GM18519 (cell line): ENCODE data around the gene WT1.

Experiments used
- ATAC-seq: cut with Tn5 transposase; IDR thresholded peaks from one replicate; pipeline ENCODE4 v1.9.1; 2021; ENCODE audit warnings: mild to moderate bottlenecking, moderate library complexity; ENCODE audit not compliant: unreplicated experiment, low FRiP score

WT1 gene

DNA sequence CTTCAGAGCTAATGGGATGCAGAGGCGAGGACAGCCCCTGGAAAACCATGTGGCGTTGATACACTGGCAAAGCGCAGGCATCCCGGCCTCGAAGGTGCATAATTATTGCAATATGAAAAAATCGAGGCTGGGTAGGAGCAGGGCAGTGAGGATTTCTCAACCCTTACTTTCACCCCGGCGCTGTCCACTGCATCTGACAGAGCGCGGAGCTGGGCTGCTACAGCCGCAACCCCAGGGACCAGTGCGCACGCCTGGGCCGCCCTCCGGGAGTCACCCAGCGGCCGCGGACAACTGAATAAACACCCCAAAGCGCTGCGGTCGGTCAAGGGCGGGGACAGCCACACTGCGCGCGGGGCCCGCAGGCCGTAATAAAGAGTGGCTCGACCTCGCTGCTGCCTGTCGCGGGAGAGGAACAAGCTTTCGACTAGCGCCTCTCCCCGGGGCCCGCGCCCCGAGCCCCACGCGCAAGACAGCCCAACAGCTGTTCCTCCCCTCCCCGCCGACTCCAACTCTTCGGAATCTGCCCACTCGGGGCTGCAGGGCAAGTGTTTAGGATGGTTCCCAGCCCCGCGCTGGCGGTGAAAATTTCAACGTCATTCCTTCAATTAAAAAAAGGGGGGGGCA lies 3.6 kb upstream of the WT1 start:
- ATAC-seq: no peak

DNA sequence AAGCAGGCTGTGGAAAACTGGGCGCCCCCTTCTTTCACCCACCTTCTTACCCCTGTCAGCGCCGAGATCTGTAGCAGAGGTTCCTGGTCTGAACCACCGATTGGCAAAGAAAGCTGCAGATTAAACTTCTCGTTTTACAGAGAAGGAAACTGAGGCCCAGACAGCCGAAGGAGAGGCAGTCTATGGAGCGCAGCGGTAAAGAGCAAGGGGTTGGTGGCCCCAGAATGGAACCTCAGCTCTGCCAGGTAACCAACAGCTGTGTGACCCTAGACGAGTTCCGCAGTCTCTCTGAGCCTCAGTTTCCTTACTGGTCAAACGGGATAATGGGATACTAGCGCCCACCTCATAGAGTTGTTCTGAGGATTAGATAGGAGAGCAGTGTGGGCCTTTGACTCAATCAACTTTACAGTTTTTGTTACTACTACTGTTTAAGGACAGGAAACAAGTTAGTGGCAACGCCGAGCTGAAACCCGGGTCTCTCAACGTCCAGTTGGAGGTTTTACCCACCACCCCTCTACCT lies 3.1 kb upstream of the WT1 start:
- ATAC-seq: no peak

DNA sequence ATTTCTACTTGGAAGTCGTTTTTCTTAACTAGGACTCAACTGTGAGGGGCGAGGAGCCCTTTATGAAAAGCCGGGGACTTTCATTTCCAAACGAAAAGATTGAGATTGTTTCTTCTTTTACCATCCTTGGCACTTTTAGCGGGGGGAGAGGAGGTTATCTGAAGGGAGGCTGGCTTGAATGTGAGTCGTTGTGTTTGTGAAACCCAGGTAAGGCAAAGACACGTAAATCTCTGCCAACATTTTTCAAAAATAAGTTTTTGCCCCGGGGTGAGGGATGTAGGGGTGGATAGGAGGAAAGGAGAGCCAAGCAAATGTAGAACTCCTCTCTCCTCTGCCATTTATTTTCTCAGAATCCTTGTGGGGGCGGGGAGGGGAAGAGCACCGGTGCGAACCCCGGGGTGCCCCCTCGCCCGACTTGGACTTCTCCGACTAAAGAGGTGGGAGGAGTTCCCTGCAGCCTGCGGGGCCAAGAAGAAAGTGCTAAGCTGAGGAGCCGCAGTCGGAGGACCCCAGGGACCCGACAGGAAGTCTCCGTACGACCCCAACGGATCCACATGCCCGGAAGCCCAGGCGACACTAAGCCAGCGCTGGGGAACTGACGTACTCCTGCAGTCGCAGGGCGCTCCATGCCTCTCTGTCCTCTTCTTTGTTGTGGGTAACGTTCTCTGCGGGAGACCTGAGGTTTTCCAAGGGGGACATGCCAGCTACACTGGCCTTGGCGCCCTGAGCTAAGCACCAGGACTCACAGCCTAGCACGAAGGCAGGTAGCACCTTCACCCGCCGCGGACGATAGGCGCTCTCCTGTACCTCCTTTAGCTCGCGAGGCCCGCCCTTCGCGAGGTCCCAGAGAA lies 2.4 kb upstream of the WT1 start:
- ATAC-seq: no peak

DNA sequence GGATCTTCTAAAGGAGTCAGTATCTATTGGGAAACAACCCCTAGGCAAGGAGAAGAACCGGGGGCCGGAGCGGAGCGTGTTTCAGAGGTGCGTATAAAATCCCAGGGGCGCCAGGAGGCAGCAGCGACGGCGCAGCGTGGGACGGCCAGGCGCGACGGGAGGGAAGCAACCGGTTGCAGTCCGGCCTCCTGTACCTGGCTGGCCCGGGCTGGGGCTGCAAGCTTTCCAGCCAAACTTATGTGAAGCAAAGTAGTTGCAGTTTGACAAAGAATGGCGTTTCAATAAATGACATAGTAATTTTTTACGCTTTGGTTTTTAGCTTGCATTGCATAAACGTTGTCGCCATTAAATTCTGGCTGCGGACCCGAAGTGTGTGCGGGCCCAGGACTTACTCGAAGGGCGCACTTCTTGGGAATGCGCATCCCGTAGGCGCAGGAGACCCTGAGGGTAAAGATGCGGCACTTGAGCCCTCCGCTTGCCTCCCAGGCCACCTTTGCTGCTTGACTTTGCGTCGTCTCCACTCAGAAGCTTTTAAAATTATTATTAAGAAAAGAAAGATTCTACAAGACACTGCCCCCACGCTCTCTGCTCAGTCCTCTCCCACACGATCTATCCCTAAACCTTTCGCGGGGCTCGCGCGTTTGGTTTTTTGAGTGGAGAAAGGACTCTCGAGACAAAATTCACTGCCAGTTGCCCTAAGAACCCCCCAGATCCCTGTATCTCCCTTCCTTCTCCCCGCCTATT lies 1.6 kb upstream of the WT1 start:
- no peak for ATAC-seq

DNA sequence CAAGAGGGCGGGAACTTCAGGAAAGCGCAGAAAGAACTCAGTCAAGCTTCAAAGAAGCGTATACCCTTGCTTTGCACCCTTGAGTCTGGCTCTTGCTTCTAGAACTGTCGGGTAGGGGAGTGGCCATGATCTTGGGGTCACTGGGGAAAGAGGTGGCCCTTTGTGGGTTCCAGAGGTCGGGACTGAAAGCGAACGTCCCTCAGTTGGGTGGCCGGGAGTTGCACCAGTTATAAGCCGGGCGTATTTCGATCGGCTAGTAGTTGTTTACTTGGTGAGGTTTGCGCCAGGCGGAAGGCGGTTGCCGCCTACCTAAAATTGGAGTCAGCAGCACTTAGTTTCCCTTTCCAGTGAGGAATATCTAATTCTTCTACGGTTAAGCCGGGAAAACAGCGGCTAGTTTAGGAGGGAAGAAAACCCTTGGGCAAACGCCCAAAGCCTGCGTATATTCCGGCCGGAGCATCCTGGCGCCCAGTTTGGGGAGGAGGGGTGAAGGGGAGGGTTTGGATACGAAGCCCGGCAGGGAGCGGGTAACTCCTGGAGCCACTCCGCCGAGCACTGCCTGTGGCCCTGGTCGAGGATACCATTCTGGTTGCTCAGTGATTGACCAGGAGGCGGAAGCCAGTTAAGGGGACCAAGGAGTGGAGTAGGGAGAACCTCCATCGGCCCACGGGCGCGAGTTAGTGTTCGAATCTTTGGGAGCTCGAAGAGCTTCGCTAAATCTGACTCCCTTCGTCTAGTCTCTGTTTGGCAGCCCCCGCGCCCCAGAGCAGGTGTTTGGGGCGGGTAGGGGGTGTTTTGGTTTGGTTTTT lies 807 bp upstream of the WT1 start:
- no peak for ATAC-seq

DNA sequence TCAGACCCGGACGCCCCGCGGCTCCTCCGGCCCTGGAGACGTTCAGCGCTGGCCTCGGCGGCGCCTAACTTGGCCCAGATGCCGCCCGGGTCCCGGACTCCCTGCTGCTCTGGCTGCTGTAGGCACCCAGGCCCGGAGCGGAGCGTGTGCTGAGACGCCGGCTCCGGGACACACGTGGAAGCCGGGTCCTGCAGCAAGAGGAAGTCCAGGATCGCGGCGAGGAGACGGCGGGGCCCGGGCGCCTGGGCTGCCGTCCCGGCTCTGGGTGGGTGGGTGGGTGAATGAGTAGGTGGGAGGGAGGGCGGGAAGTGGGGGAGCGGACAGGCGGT lies 223 bp downstream of the WT1 start:
- no peak for ATAC-seq

DNA sequence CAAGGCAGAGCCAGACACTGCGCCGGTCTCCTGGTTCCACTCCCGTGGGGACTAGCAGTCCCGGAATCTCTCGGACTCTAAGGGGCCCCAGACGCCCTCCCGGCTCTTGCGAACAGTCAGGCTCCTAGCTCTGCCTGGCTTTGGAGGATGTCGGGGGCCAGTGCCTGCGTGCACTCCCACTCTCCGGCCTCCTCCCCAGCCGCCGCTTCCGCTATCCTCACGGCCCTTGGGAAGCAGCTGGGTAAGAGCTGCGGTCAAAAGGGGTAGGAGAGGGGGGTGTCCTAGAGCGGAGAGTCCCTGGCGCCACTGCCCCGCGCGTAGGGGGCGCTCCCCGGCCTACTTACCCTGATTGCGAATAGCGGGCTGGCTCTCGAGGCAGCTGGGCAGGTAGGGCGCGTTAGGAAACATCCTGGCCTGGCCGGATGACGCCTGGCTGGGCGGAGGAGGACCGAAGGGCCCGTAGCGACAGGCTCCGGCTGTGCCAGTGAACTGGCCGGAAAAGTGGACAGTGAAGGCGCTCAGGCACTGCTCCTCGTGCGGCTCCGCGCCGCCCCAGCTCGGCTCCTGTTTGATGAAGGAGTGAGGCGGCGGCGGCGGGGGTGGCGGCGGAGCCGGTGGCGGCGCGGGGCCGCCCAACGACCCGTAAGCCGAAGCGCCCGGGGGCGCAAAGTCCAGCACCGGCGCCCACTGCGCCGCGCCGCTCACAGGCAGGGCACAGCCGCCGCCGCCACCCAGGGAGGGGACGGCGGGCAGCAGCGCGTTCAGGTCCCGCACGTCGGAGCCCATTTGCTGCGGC lies 785 bp downstream of the WT1 start:
- ATAC-seq: no peak

DNA sequence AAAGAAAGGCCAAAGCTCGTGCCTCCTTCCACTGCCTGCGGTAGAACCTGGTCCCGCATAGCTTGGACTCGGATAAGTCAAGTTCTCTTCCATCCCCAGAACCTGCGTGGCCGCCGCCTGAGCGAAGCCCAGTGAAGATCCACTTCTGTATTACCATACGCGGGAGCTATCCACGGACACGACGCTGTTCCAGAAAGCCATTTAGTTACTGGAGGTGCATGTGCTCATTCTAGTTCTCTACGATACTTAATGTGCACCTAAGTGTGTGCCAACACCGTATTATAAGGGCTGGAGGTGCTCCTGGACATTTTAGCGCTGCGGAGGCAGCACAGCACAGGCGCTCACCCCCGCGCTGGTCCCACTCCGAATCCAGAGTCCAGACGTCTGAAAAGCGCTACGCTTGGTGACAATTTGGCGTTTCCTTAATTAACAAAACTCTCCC lies 1.4 kb downstream of the WT1 start:
- ATAC-seq: no peak

DNA sequence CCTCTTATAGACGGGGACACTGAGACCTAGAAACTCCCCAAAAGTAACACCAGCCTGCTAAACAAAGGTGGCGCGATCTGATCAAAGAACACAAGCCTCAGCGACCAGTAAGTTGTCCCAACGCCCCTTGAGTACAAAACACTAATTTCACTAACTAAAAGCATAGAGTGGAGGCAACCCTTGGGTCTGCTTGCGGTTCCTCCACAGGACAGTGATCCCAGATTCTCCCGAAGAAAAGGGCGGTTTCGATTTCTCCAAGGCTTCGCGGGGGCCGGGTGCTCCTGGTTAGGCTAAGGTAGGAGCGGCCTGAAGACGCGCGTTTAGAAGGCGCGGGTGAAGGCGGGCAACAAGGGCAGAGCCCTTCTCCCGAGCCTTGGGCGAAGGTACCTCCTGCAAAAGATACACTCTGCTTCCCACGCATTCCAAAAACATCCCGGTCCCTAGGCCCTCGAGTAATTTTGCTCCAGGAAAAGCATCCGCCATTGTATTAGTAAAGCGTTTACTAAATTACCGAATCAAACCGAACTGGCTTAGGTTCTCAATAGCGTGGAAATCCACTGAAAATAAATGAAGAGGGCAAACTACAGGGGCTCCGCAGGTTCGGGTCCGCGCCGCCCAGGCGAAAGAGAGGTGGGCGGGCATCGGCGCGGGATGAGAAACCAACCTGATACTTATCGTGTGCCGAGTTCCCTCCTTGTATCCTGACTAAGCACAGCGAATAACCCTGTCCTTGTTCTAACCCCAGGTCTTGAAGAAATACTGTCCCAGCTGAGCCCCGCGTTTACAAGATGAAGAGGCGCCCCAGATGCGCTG lies 2.0 kb downstream of the WT1 start:
- no peak for ATAC-seq

DNA sequence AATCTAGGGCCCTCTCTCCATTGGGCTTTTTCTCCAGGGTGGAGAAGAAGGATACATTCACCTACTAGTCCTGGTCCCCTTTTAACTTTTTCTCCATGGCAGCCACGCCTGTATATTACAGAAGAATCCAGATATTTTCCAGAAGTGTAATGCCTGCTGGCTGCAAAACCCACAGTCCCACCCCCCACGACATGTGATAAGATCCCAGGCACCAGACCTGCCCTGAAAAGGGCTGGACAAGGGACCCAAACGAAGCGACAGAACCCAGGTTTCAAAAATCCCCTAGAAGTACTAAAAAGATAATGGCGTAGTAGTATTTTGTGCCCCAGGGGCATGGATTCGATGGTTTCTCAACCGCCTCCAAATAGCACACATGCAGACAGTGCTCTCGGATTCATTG lies 2.8 kb downstream of the WT1 start:
- no peak for ATAC-seq

DNA sequence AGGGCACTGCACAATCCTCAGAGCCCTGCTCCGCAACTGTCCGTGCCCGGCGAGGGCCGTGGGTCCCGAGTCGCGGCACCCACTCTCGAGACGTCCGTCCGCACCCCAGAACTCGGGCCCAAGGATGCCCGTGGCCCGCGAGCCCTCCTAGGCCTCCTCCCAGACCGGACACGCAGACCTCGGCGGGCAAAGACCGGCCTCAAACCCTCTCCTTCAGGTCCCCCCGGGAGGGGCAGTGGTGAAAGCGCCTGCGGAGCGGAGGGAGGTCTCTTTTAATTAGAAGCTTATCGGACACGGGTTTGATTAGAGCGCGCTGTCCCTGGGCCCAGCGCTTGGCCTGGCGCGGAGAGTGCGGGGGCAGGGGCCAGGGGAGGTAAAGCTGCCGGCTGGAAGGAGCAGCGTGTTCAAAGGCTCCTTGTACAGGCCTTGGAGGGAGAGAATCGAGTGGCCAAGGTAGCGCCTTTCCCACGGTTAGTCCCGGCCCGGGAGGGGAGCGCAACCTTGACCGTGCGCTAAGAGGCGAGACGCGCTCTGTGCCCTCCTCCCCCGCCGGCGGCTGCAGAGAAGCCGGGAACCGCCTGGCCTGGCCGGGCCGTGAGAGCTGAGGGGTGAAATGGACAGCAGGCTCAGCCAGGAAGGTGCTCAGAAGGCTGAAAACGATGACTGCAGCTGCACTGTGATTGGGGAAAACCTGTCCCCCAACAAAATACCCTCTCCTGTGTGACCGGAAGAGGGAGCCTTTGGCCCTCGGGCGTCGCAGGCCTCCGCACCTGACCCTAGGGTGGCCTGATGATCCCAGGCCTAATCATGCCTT lies 4.6 kb downstream of the WT1 start:
- ATAC-seq: no peak

DNA sequence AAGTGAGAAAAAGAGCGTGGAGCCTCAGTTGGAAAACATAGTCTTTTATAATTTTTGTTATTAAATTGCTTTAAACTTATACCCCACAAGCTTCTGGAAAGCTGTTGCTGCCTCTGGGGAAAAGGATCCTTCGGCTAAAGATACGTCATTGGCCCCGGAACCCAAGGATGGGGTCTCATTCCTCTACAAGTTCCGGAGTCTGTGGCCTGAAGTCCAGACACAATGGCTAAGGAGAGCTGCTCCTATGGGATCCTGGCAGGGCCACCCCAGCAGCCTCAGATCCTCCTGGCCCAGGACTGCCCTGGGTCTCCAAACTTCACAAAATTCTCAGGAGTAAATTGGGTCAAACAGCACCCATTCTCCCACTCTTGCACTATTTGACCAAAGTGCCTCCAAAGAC lies 5.9 kb downstream of the WT1 start:
- ATAC-seq: no peak

DNA sequence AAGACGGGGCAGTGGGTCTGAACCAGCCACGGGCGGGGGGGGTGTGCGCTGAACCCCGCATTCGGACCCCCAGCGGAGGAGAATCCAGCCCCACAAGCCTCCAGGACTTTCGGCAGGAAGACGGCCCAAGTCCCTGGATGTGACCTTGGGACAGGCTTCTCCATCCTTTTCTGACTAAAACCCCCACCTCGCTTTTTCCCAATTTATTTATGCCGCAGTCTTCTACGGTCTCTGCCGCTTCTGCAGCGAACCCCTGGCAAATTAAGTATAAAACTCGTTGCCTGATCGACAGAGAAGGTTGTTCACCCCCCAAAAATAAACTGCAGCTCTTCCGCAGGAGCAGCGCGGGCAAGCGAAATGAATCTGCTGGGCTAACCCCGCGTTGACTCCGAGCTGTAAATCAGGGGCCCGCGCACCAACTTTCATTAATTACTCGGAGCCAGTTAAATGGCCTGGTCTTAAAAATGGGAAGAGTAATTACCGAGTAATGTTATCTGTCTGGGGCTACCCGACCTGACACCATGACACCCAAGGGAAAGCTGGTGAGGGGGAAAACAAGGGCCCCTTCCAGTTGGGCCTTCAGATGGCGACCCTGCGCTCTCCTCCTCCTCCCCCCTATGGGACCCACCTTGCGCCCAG lies 6.6 kb downstream of the WT1 start:
- no peak for ATAC-seq

DNA sequence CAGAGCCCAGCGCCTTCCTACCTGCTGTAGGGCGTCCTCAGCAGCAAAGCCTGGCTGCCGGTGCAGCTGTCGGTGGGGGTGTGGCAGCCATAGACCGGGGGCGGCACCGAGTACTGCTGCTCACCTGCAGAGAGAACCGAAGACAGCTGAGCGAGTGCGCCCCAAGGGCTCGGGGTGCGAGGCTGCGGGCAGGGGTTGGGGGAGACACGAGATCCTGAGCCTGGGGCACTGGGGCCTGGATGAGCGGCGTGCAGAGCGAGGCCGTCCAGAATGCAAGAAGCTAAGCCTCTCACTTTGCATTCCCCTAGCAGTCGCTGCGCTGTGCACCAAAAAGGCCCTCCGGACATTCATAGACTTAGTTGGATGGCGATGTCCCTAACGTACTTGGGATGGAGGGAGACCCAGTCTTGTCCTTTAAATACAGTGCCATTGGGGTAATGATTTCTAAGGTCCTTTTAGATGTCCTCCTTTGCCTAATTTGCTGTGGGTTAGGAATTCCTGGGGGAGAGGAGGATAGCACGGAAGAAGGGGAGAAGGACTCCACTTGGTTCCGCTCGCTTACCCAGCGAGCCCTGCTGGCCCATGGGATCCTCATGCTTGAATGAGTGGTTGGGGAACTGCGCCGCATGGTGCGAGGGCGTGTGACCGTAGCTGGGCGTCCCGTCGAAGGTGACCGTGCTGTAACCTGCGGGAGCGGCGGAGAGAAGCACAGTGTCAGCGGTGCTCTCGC lies 7.2 kb downstream of the WT1 start:
- ATAC-seq: no peak

DNA sequence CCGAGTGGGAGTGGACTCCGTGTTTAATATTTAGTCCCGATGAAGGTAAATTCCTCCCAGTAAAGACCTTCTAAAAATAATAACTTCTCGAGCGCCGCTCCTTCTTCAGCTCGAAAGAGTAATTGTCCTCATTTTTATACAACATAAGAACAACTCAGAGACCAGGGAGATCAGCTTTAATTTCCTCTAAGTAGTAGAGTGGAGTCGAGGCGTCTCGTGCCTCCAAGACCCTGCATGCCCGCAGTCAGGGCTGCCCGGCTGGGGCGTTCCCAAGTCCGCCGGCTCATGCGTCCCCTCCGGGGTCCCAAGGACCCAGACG lies 7.8 kb downstream of the WT1 start:
- ATAC-seq: no peak

DNA sequence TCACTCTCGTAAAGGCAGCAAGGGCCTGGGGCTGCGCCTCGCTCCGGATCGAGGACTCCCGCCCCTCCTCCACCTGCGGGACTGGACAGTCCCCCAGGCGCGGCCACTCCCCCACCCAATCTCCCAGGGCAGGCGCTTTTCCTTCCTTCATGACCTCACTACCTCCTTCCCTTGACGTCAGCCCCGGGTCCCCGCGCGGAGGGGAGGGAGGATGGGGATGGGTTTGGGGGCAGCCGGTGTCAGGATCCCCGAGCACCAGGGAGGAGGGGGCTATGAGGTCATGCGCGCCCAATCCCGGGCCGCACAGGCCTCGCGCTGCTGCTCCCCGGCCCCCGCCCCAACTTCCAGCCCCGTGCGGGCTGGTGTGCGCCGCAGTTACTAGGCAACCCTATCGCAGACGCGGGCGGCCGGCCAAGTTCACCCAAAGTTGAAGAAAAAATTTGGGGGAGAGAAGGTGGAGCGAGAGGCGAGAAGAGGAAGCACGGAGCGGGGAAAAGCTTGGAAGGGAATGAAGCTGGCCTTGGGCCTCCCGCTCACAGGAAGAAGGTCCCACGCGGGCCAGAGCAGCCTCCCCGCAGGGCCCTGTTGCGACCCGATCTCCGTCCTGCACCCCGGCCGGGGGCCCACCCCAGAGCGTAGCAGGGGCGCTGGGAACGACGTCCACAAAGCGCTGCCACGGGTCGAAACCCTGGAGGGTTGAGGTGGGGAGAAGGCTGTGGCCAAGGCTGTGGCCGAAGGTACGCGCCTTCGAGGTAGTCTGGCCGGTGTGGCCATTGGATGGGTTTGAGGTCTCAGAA lies 8.3 kb downstream of the WT1 start:
- no peak for ATAC-seq
